Measurements from ENCODE around the gene MAGI2.

The MAGI2 gene

DNA sequence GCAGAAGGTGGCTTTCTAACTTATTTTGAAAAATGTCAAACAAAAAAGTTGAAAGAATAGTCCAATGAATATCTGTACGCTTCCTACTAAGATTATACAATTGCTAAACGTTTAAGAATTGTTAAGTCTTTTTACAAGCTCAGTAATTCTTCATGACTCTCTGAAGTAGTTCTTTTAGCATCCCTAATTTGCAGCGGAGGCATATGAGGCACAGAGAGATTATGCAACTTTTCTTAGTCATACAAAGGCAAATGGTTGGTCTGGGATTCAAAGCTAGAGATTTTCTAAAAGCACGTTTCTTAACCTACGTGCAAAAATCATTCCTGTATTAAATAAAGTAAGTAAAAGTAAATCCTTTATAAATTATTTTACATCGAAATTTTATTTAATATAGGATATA lies 254.2 kb downstream of the MAGI2 start:
- Histone ChIP-seq H3K79me2 (ENCODE audit: insufficient read depth, low read length) (no peaks in the 10 kb centered on the region), H3K9me3 (ENCODE audit: insufficient read depth, low read depth, low read length) (no peaks in the 10 kb centered on the region), H3K9me2 (replicated peaks; ENCODE audit: low read depth, low read length) (no peaks in the 10 kb centered on the region), H3K4me1 (ENCODE audit: insufficient read depth, low read length, poor library complexity, severe bottlenecking) (no peaks in the 10 kb centered on the region), H3K4me2 (ENCODE audit: low read depth, low read length, poor library complexity, severe bottlenecking) (no peak overlapping the region), H3K27me3 (ENCODE audit: insufficient read depth, low read length, poor library complexity, severe bottlenecking) (no peaks in the 10 kb centered on the region), H3F3A (ENCODE audit: low read depth) (no peaks in the 10 kb centered on the region), H3K36me3 (ENCODE audit: insufficient read depth, low read length) (no peaks in the 10 kb centered on the region), H3K4me3 (ENCODE audit: low read length, poor library complexity, severe bottlenecking) (no peak overlapping the region), H4K20me1 (ENCODE audit: insufficient read depth, low read length, poor library complexity, severe bottlenecking) (no peaks in the 10 kb centered on the region), H3K9ac (ENCODE audit: low read depth, low read length, poor library complexity, severe bottlenecking) (no peak overlapping the region), H2AFZ (ENCODE audit: low read length) (no peak overlapping the region)
- TF ChIP-seq, protein P1, sequence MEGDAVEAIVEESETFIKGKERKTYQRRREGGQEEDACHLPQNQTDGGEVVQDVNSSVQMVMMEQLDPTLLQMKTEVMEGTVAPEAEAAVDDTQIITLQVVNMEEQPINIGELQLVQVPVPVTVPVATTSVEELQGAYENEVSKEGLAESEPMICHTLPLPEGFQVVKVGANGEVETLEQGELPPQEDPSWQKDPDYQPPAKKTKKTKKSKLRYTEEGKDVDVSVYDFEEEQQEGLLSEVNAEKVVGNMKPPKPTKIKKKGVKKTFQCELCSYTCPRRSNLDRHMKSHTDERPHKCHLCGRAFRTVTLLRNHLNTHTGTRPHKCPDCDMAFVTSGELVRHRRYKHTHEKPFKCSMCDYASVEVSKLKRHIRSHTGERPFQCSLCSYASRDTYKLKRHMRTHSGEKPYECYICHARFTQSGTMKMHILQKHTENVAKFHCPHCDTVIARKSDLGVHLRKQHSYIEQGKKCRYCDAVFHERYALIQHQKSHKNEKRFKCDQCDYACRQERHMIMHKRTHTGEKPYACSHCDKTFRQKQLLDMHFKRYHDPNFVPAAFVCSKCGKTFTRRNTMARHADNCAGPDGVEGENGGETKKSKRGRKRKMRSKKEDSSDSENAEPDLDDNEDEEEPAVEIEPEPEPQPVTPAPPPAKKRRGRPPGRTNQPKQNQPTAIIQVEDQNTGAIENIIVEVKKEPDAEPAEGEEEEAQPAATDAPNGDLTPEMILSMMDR (conservative IDR thresholded peaks at IDR 0.05; ENCODE audit: low read length): no peak
- no peak for TF ChIP-seq EZH2phosphoT487 (IDR thresholded peaks at IDR 0.05; ENCODE audit: borderline replicate concordance)

DNA sequence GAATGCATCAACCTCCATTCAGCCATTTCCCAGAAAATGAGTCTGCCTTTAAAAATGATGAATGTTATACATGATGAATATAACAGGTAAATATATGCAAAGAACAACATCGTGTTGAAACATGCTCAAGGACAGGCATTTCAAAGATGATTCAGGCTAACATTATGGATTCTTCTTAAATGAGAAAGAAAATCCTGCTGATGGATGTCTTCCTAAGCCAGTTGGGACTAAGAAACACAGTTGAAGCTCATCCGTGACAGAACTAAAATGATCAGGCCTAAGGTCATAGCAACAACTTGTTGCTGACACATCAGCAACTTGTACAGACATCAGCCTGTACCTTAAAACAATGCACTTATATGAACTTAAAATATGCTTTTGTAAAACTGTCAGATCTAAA lies 267.9 kb downstream of the MAGI2 start:
- H3F3A ChIP-seq (ENCODE audit: low read depth): no peaks in the 10 kb centered on the region
- no peak overlapping the region for H3K9ac ChIP-seq (ENCODE audit: low read depth, low read length, poor library complexity, severe bottlenecking)
- no peak overlapping the region for H2AFZ ChIP-seq (ENCODE audit: low read length)
- H3K9me2 ChIP-seq (replicated peaks; ENCODE audit: low read depth, low read length): no peaks in the 10 kb centered on the region
- H4K20me1 ChIP-seq (ENCODE audit: insufficient read depth, low read length, poor library complexity, severe bottlenecking): no peaks in the 10 kb centered on the region
- no peak for TF ChIP-seq EZH2phosphoT487 (IDR thresholded peaks at IDR 0.05; ENCODE audit: borderline replicate concordance)
- TF ChIP-seq, protein P1 (conservative IDR thresholded peaks at IDR 0.05; ENCODE audit: low read length): no peak
- H3K9me3 ChIP-seq (ENCODE audit: insufficient read depth, low read depth, low read length): no peaks in the 10 kb centered on the region
- no peaks in the 10 kb centered on the region for H3K36me3 ChIP-seq (ENCODE audit: insufficient read depth, low read length)
- H3K4me2 ChIP-seq (ENCODE audit: low read depth, low read length, poor library complexity, severe bottlenecking): no peak overlapping the region
- H3K79me2 ChIP-seq (ENCODE audit: insufficient read depth, low read length): no peaks in the 10 kb centered on the region
- no peaks in the 10 kb centered on the region for H3K4me1 ChIP-seq (ENCODE audit: insufficient read depth, low read length, poor library complexity, severe bottlenecking)
- H3K27me3 ChIP-seq (ENCODE audit: insufficient read depth, low read length, poor library complexity, severe bottlenecking): no peaks in the 10 kb centered on the region
- H3K4me3 ChIP-seq (ENCODE audit: low read length, poor library complexity, severe bottlenecking): no peak overlapping the region

DNA sequence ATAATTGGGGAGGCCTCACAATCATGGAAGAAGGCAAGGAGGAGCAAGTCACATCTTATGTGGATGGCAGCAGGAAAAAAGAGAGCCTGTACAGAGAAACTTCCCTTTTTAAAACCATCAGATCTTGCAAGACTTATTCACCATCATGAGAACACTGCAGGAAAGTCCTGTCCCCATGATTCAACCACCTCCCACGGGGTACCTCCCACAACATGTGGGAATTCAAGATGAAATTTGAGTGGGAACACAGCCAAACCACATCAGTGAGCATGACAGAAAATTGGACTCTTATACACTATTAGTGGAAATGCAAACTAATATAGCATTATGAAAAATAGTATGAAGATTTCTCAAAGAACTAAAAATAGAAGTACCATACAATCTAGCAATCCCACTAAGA lies 271.2 kb downstream of the MAGI2 start:
- no peak overlapping the region for H3K4me3 ChIP-seq (ENCODE audit: low read length, poor library complexity, severe bottlenecking)
- TF ChIP-seq EZH2phosphoT487 (IDR thresholded peaks at IDR 0.05; ENCODE audit: borderline replicate concordance): no peak
- TF ChIP-seq, protein P1 (conservative IDR thresholded peaks at IDR 0.05; ENCODE audit: low read length): no peak
- H3K79me2 ChIP-seq (ENCODE audit: insufficient read depth, low read length): no peaks in the 10 kb centered on the region
- no peaks in the 10 kb centered on the region for H3K9me3 ChIP-seq (ENCODE audit: insufficient read depth, low read depth, low read length)
- H2AFZ ChIP-seq (ENCODE audit: low read length): no peak overlapping the region
- no peaks in the 10 kb centered on the region for H3F3A ChIP-seq (ENCODE audit: low read depth)
- no peak overlapping the region for H3K4me2 ChIP-seq (ENCODE audit: low read depth, low read length, poor library complexity, severe bottlenecking)
- no peaks in the 10 kb centered on the region for H3K9me2 ChIP-seq (replicated peaks; ENCODE audit: low read depth, low read length)
- H3K36me3 ChIP-seq (ENCODE audit: insufficient read depth, low read length): no peaks in the 10 kb centered on the region
- no peak overlapping the region for H3K9ac ChIP-seq (ENCODE audit: low read depth, low read length, poor library complexity, severe bottlenecking)
- H3K4me1 ChIP-seq (ENCODE audit: insufficient read depth, low read length, poor library complexity, severe bottlenecking): no peaks in the 10 kb centered on the region
- H4K20me1 ChIP-seq (ENCODE audit: insufficient read depth, low read length, poor library complexity, severe bottlenecking): no peaks in the 10 kb centered on the region
- no peaks in the 10 kb centered on the region for H3K27me3 ChIP-seq (ENCODE audit: insufficient read depth, low read length, poor library complexity, severe bottlenecking)

Data from Loucy (cell line).